Jurkat, Clone E6-1 (cell line): ENCODE results near the gene PTPN4.
A peak's percentile ranks its signal among the peaks of the same experiment; 100 is the strongest.

Source experiments
- DNase-seq: peaks from one replicate; pipeline ENCODE4 v3.0.0-alpha.2; 2011; ENCODE audit warnings: low read depth, low spot score
- H3K4me3 ChIP-seq: 2 replicates; pipeline ENCODE4 v1.5.1; 2011; ENCODE audit warnings: mild to moderate bottlenecking, low read length, control low read depth, moderate library complexity

Gene PTPN4

DNA sequence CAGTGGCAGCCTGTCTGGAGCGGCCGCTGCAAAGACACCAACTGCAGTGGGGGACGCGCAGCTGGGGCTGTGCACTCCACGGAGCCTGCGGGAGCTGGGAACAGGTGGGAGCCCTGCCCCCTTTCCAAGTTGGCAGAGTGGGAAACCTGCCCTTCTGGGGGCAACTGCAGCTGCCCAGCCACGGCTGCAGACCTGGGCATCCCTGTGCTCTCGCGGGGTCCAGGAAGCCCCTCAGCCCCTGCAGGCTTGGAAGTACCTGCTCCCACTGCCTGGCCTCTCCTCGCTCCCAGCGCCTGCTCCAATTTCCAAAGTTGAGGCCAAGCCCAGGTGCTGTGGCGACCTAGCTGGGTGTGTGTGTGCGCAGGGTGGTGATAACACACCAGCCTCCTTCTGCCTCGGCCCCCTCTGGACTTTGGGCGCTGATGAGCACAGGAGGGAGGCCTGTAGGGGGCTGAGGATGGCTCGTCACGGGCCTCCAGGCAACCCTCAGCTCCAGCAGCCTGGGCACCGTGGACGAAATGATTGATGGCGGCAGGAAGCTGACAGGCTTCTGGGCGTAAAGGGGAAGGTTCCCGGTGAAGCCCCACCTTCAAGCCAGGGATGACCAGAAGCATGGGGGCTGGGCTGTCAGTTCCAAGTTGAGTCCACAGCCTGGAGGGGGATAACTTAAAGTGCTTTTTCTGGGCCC is 76.9 kb downstream of the PTPN4 start:
- DNase-seq = no peak
- H3K4me3 ChIP-seq = no peak overlapping the region

GRCh38 chr2:119837350-119837749 is 77.6 kb downstream of the PTPN4 start:
- DNase-seq = no peak
- no peak overlapping the region for H3K4me3 ChIP-seq

DNA sequence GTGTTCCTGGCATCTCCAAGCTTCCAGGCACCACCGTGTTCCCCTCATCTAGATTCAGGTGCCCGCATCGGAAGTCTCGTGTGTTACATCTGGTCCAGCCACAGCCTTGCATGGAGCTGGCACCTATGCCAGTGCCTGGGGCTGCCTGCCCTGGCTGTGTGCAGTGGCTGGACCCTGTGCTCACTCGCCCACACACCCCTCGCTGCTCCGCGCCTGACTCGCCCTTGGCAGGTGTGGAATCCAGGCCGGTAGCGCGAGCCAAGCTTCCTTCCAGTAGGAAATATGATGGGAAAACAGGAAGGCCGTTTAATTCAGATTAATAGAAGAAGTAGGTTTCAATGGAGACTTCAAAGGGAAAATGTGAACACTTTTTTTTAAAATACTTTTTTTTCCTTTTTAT is 78.0 kb downstream of the PTPN4 start:
- H3K4me3 ChIP-seq = no peak overlapping the region
- no peak for DNase-seq

DNA sequence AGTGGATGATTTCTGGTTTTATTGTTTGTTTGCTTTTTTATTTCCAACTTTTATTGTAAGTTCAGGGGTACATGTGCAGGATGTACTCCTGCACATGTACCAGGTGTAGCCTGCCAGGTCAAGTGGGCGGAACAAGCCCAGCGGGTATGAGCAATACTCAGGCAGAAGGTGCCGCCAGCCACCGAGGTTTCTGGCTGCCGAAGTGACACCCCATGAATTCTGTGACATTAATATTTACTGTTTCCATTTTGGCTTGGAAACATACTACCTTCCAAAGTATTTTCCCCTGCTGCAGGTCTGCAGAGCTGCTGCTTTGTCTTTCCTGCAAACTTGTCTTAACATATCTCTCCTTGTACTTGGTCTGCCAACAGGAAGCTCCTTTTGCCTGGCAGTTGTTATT is 78.5 kb downstream of the PTPN4 start:
- no peak for DNase-seq

DNA sequence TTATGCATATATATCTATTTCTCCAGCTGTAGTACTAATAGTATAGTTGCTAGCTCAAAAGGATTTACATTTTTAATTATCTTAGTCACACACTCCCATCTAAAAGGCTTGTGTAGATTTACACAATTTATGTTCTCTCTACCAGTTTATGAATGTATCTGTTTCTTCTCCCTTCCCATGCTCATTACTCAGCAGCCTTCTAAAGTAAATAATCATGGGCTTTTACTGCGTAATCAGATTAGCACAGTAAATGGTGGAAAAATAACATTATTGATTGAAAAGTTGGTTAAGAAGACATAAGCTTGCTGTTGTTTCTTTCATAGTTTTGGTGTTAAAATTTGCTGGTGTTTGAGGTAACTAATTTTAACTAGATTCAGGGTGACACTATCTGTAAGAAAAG is 81.8 kb downstream of the PTPN4 start:
- H3K4me3 ChIP-seq = no peak overlapping the region
- DNase-seq = no peak

More for the DNA sequence above, 78.5 kb downstream of the PTPN4 start:
- no peak overlapping the region for H3K4me3 ChIP-seq

- DNase-seq = no peak
- H3K4me3 ChIP-seq = no peak overlapping the region
Observed at GRCh38 chr2:119846021-119846420, 86.3 kb downstream of the PTPN4 start.

DNA sequence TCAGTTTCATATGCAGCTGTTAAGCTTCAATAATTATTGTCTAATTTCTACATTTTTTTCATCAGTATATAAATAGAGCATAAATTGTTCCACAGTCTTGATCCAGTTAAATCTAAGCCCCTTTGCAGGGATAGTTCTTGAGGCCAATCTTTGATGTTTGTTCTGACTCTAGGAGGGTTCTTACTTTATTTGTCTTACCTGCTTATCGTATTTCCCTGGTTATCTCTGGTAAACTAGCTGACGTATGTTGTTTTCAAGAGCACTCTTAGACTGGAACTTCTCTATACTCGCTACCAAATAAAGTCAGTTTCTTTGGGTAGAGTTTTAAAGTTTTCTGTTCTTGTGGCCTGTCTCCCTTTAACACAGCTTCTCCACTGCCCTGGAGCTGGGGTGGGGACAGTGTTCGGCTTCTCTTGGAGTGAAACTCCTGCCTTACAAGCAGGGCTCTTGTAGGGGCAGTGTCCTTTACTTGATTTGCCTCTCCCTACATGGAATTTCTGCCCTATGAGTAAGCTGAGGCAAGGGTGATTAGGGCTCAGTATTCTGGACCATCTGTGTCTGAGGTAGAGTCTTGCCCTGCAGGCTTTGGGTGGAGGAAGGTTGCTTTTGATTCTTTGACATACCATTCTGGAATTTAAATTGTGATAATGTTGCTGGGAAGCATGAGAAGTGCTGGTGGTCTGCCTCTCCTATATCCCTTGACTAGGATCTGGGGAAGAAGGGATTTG is 90.3 kb downstream of the PTPN4 start:
- no peak overlapping the region for H3K4me3 ChIP-seq
- no peak for DNase-seq

DNA sequence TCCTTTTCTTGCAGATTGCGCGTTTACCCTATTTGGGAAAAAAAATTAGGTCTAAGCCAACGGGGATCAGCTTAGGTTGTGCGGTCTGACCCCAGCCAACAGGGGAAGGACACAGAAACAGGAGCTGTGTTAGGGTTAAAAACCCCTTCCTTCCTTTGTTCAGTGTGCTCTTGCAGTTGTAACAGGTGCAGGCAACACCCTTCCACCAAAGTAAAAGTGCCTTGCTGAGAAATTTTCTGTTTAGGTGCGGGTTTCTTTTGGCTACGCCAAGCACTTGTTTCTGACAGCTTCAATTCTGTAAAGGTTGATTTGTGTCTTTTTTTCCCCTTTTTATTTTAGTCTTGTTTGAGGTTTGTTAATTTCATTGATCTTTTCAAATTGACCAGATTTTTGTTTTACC is 92.5 kb downstream of the PTPN4 start:
- H3K4me3 ChIP-seq = no peak overlapping the region
- no peak for DNase-seq

- no peak for DNase-seq
- H3K4me3 ChIP-seq = no peak overlapping the region
Observed at GRCh38 chr2:119853777-119854399, 94.2 kb downstream of the PTPN4 start.

DNA sequence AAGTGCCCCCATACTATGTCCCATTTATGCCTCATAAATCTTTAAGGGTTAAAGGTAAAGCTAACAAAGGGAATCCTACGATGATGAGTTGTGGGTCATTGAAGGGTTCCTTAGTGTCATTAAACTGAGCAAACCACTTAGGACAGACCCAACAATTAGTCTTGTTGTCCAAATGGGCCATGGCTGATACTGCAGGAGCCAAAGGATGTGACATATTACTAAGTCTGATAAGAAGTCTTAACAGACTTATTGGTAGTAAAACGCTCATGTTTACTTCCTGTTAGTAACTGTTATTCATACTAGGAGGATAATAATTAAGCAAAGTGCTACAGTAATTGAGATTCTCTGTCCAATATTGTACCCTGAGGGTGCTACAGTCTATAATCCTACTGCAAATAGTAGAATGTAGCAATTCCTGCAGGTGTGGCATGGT is 96.8 kb downstream of the PTPN4 start:
- no peak for DNase-seq
- no peak overlapping the region for H3K4me3 ChIP-seq

DNA sequence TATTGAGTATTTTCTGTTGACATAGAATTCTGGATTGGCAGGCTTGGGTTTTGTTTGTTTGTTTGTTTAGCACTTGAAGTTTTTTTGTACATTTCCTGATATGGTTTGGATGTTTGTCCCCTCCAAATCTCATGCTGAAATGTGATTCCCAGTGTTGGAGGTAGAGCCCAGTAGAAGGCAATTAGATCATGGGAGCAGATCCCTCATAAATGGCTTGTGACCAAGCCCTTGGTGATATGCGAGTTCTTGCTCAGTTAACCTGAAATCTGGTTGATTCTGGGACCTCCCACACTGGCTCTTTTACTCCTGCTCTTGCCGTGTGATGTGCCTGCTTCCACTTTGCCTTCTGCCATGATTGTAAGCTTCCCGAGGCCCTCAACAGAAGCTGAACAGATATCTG is 98.0 kb downstream of the PTPN4 start:
- DNase-seq = no peak
- no peak overlapping the region for H3K4me3 ChIP-seq

DNA sequence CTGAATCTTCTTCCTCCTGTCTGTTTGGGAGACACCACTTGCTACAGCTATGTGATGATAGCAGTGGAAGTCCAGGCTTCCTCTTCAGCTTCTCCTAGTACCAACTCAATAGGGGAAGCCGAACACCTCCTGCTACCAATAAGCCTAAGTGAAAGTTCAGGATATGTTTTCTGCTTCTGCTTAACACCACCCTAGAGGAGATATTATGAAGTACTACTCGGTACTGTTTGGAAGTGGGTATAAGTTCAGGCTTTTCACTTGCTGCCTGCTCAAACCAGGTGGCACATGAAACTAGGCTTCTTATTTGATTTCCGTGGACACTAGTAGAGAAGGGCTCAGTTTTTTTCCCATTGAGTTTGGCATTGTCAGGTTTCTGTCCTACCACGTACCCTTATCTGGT is 99.8 kb downstream of the PTPN4 start:
- no peak overlapping the region for H3K4me3 ChIP-seq
- DNase-seq = no peak

- no peak overlapping the region for H3K4me3 ChIP-seq
- no peak for DNase-seq
Observed at GRCh38 chr2:119860924-119861323, 101.2 kb downstream of the PTPN4 start.

DNA sequence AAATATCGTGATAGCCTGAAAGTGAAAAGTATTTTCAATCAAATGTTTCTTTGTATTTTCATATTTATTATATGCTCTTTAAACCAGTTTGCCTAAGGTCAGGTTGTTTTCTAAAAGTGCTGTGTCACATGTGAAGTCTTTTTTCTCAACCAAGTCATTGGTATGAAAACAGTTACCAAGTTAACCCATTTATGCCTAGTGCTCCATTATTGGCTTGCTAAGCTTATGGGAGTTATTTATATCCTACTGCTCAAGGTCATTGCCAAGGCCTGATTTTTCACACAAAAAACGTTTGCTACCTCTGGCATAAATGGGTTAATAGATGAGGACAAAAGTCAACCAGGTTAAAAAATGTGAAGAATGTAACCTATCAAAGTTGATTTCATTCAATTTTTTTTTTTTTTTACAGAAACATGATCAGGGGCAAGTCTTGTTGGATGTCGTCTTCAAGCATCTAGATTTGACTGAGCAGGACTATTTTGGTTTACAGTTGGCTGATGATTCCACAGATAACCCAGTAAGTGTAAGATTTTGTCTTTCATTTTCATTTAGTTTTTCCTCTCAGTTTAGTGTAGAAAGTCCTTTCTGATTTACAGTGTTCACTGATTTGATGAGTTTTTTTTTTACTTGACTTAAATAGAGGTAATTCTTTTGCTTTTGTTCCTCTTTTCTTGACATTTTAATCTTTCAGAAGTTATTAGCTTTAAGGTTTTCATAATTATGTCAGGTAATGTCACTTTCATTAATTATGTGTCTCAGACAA is 102.6 kb downstream of the PTPN4 start:
- peak; percentile 11 for DNase-seq
- H3K4me3 ChIP-seq = no peak overlapping the region

GRCh38 chr2:119864318-119864717 is 104.6 kb downstream of the PTPN4 start:
- no peak overlapping the region for H3K4me3 ChIP-seq

GRCh38 chr2:119871725-119872124 is 112.0 kb downstream of the PTPN4 start:
- H3K4me3 ChIP-seq = no peak overlapping the region
- DNase-seq = no peak

More at GRCh38 chr2:119864318-119864717, 104.6 kb downstream of the PTPN4 start:
- no peak for DNase-seq

- no peak overlapping the region for H3K4me3 ChIP-seq
- no peak for DNase-seq
Observed at GRCh38 chr2:119873350-119874315, 113.9 kb downstream of the PTPN4 start.

DNA sequence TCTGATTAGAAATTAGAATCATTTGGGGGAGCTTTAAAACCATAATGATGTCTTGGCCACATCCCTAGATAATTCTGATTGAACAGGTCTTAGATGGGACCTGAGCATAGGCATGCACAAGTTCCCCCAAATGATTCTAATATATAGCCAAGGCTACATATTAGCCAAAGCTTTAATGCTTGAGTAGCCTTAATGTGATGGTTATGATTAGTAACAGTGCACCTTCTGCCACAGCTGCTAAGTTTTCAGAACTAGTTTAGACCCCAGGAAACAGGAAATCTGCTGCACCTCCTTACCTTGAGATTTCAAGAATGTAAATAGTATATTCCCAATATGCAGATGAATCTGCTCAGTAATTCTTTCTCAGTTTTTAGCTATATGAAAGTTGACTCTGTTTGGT is 119.8 kb downstream of the PTPN4 start:
- no peak overlapping the region for H3K4me3 ChIP-seq
- DNase-seq = no peak

DNA sequence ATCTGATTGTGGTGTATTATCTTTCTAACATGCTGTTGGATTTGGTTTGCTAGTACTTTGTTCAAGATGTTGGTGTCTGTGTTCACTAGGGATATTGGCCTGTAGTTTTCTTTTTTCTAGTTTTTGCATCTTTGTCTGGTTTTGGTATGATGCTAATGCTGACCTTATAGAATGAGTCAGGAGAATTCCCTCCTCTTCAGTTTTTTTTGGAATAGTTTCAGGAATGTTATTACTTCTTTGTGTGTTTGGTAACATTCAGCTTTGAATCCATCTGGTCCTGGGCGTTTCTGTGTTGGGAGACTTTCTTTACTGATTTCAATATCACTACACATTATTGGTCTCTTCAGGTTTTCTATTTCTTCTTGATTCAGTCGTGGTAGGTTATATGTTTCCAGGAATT is 129.0 kb downstream of the PTPN4 start:
- no peak for DNase-seq

More for the DNA sequence above, 129.0 kb downstream of the PTPN4 start:
- no peak overlapping the region for H3K4me3 ChIP-seq
